Skeletal muscle cell (primary cell): Measurements from ENCODE around the gene MYO16.
"Not testable (repeated sequence)": the region's sequence is repeated elsewhere in the genome, so short reads cannot be mapped to it uniquely, and the experiment has no call there.

Source experiments
- DNase-seq: peaks from one replicate; pipeline ENCODE4 v3.0.0-alpha.2; 2010; ENCODE audit warnings: low read depth
- H3K4me3 ChIP-seq: 2 replicates; pipeline ENCODE4 v1.5.1; 2011; ENCODE audit warnings: low read depth, mild to moderate bottlenecking, control low read depth, low read length, moderate library complexity

Gene MYO16

GRCh38 chr13:108991416-108991815 lies 362.0 kb downstream of the MYO16 start:
- DNase-seq = peak; percentile 12
- not testable (repeated sequence) for H3K4me3 ChIP-seq

GRCh38 chr13:108993346-108993745 lies 363.9 kb downstream of the MYO16 start:
- no peak overlapping the region for H3K4me3 ChIP-seq
- DNase-seq = peak; percentile 17

GRCh38 chr13:108996430-108996829 lies 367.0 kb downstream of the MYO16 start:
- DNase-seq = no peak

GRCh38 chr13:109000207-109000606 lies 370.8 kb downstream of the MYO16 start:
- DNase-seq = no peak
- H3K4me3 ChIP-seq = no peak overlapping the region

More at GRCh38 chr13:108996430-108996829, 367.0 kb downstream of the MYO16 start:
- H3K4me3 ChIP-seq = no peak overlapping the region

- DNase-seq = no peak
- H3K4me3 ChIP-seq = no peak overlapping the region
Observed at GRCh38 chr13:109002934-109003333, 373.5 kb downstream of the MYO16 start.

- no peak for DNase-seq
Observed at GRCh38 chr13:109007946-109008345, 378.5 kb downstream of the MYO16 start.

GRCh38 chr13:109009756-109010155 lies 380.3 kb downstream of the MYO16 start:
- no peak for DNase-seq
- no peak overlapping the region for H3K4me3 ChIP-seq

More at GRCh38 chr13:109007946-109008345, 378.5 kb downstream of the MYO16 start:
- no peak overlapping the region for H3K4me3 ChIP-seq

- no peak overlapping the region for H3K4me3 ChIP-seq
- no peak for DNase-seq
Observed at GRCh38 chr13:109010912-109011311, 381.5 kb downstream of the MYO16 start.

GRCh38 chr13:109012115-109012514 lies 382.7 kb downstream of the MYO16 start:
- DNase-seq = no peak
- no peak overlapping the region for H3K4me3 ChIP-seq

- H3K4me3 ChIP-seq = no peak overlapping the region
- no peak for DNase-seq
Observed at GRCh38 chr13:109021558-109021957, 392.1 kb downstream of the MYO16 start.

- no peak for DNase-seq
- H3K4me3 ChIP-seq = no peak overlapping the region
Observed at GRCh38 chr13:109024611-109025010, 395.2 kb downstream of the MYO16 start.

GRCh38 chr13:109026266-109026665 lies 396.9 kb downstream of the MYO16 start:
- no peak overlapping the region for H3K4me3 ChIP-seq
- DNase-seq = no peak

GRCh38 chr13:109028624-109029023 lies 399.2 kb downstream of the MYO16 start:
- no peak overlapping the region for H3K4me3 ChIP-seq
- no peak for DNase-seq

GRCh38 chr13:109033090-109033489 lies 403.7 kb downstream of the MYO16 start:
- no peak overlapping the region for H3K4me3 ChIP-seq
- no peak for DNase-seq

- no peak overlapping the region for H3K4me3 ChIP-seq
- peak; percentile 26 for DNase-seq
Observed at GRCh38 chr13:109036078-109036780, 406.8 kb downstream of the MYO16 start.

- no peak for DNase-seq
Observed at GRCh38 chr13:109043636-109044035, 414.2 kb downstream of the MYO16 start.

GRCh38 chr13:109055850-109056249 lies 426.4 kb downstream of the MYO16 start:
- H3K4me3 ChIP-seq = no peak overlapping the region
- no peak for DNase-seq

More at GRCh38 chr13:109043636-109044035, 414.2 kb downstream of the MYO16 start:
- no peak overlapping the region for H3K4me3 ChIP-seq

GRCh38 chr13:109058087-109058486 lies 428.7 kb downstream of the MYO16 start:
- no peak for DNase-seq
- no peak overlapping the region for H3K4me3 ChIP-seq

- no peak overlapping the region for H3K4me3 ChIP-seq
- no peak for DNase-seq
Observed at GRCh38 chr13:109072505-109072904, 443.1 kb downstream of the MYO16 start.

GRCh38 chr13:109074436-109074835 lies 445.0 kb downstream of the MYO16 start:
- no peak for DNase-seq
- H3K4me3 ChIP-seq = no peak overlapping the region

GRCh38 chr13:109074853-109075252 lies 445.4 kb downstream of the MYO16 start:
- DNase-seq = no peak
- no peak overlapping the region for H3K4me3 ChIP-seq
